ENCODE data around the gene AK2.
"Not testable (repeated sequence)": the region's sequence is repeated elsewhere in the genome, so short reads cannot be mapped to it uniquely, and the experiment has no call there.

The AK2 gene

GRCh38 chr1:33002006-33002405 lies 34.7 kb downstream of the AK2 start:
- in situ Hi-C loops (cut with MboI; ENCODE audit: low sequenced_read_pairs) = no loop called here

DNA sequence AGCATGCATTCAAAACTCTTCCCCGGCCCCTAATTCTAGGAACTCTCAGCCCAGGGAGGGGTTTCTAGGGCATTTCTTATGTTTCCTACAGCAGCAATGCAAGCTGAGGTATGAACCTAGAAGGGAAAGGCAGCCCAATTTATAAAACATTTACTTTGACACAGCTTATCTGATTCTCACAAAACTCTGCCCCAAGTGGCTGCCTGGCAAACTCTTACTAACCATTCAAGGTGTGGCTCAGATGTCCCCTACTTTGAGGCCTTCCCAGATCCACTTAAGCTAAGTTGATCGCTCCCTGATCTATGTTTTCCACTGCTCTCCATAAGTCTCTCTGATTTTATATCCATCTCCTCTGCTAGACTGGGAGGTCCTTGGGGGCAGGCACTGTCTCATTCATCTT lies 35.4 kb downstream of the AK2 start:
- in situ Hi-C loops (cut with MboI; ENCODE audit: low sequenced_read_pairs) = no loop called here

- in situ Hi-C loops (cut with MboI; ENCODE audit: low sequenced_read_pairs) = no loop called here
These were observed 36.2 kb downstream of the AK2 start for GRCh38 chr1:33000427-33001026.

- in situ Hi-C loops (cut with MboI; ENCODE audit: low sequenced_read_pairs) = no loop called here
These were observed 37.7 kb downstream of the AK2 start for GRCh38 chr1:32998997-32999396.

DNA sequence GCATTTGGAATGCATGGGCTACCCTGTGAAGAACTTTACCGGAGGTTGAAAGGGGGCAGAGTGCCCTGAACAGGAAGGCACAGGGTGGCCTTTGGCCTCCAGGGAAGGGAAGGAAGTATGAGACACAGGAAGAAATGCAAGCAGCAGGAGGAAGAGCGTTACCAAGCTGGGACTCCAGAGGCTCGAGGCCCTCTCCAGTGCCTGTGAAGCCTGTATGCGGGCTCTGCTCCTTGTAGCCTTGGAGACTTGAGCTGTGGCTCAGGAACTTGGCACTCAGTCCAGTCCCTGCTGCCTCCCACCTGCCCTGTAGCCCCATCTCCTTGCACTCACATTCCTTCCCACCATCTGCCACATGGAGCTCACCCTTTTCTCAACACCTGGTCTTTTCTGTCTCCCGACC lies 38.6 kb downstream of the AK2 start:
- in situ Hi-C loops (cut with MboI; ENCODE audit: low sequenced_read_pairs) = no loop called here

GRCh38 chr1:32997381-32997891 lies 39.2 kb downstream of the AK2 start:
- in situ Hi-C loops (cut with MboI; ENCODE audit: low sequenced_read_pairs) = no loop called here

GRCh38 chr1:32993324-32993636 lies 43.4 kb downstream of the AK2 start:
- in situ Hi-C loops (cut with MboI; ENCODE audit: low sequenced_read_pairs) = not testable (repeated sequence)

- in situ Hi-C loops (cut with MboI; ENCODE audit: low sequenced_read_pairs) = no loop called here
These were observed 44.0 kb downstream of the AK2 start for GRCh38 chr1:32992489-32993323.

GRCh38 chr1:32991819-32992488 lies 44.7 kb downstream of the AK2 start:
- in situ Hi-C loops (cut with MboI; ENCODE audit: low sequenced_read_pairs) = no loop called here

GRCh38 chr1:32991386-32991785 lies 45.3 kb downstream of the AK2 start:
- in situ Hi-C loops (cut with MboI; ENCODE audit: low sequenced_read_pairs) = no loop called here

GRCh38 chr1:32990887-32991286 lies 45.8 kb downstream of the AK2 start:
- in situ Hi-C loops (cut with MboI; ENCODE audit: low sequenced_read_pairs) = no loop called here

- in situ Hi-C loops (cut with MboI; ENCODE audit: low sequenced_read_pairs) = no loop called here
These were observed 47.3 kb downstream of the AK2 start for GRCh38 chr1:32989160-32990050.

- in situ Hi-C loops (cut with MboI; ENCODE audit: low sequenced_read_pairs) = no loop called here
These were observed 48.0 kb downstream of the AK2 start for GRCh38 chr1:32988665-32989064.

- in situ Hi-C loops (cut with MboI; ENCODE audit: low sequenced_read_pairs) = no loop called here
These were observed 51.5 kb downstream of the AK2 start for GRCh38 chr1:32985226-32985625.

GRCh38 chr1:32984455-32985171 lies 52.1 kb downstream of the AK2 start:
- in situ Hi-C loops (cut with MboI; ENCODE audit: low sequenced_read_pairs) = no loop called here

DNA sequence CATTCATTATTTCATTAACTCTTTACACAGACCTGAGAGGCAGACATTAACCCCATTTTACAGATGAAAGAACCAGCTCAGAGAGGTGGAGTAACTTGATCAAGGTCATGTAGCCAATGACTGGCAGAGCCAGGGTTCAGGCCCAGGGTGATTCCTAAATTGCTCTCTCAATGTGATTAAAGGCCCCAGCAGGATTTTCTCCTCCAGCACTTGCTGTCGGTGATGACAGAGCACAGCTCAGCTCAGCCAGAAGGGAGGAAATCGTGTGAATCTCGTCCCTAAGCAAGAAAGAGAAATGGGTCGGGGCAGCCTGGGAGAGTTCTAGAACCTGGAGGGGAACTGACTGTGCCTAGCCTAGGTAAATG lies 52.6 kb downstream of the AK2 start:
- in situ Hi-C loops (cut with MboI; ENCODE audit: low sequenced_read_pairs) = no loop called here

DNA sequence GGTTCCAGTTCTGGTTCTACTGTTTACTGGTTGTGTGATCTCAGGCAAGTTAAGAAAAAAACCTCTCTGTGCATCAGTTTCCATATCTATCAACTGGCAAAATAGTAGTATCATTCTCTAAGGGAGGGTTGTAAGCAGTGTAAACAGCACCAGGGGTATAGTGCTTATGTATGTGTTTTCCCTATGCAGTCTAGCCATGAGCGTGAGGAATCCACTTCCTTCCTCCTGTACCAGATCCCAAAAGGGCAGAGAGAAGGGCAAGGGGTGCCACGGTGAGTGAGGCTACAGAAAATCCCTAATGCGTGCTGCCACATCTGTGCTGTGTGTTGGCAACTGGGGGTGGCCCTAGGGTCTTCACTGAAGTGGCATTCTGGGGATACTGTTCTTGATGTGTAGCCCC lies 53.7 kb downstream of the AK2 start:
- in situ Hi-C loops (cut with MboI; ENCODE audit: low sequenced_read_pairs) = no loop called here

DNA sequence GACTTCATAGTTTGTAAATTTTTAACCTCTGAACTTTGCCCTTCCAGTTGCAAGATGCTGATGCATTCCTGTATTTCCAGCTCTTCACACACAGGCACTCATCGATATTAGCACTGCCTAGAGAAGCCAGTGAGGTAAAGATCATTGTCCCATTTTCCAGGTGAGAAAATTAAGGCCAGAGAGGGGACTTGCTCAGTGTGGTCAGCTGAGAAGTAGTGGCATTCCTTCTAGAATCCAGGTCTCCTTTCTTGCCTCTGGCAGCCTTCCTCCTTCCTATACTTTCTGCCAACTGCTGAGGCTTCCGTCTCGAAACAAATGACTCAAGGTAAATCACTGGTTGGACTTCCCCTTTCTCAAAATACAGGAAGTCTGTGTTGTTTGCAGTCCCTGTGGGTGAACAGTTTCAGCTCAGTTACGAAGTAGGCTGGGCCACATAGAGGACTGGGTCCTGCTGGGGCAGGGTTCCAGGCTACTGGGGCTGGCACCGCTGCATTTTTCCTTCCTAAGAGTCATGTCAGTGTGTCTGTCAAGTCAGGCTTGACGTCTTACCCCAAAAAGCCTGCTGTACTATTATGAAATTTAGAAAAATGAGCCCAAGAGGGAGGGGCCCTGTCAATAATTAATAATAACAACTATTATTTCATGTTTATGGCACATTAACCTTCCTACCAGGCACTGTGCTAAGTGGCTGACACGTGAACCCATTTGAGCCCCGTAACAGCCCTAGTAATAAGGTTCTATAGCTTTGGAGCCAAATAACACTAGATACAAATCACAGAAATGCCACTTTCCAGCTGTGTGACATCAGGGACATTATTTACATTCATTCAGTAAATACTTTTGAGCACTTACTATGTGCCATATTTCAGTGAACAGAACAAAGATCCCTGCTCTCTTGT lies 55.4 kb downstream of the AK2 start:
- in situ Hi-C loops (cut with MboI; ENCODE audit: low sequenced_read_pairs) = no loop called here

DNA sequence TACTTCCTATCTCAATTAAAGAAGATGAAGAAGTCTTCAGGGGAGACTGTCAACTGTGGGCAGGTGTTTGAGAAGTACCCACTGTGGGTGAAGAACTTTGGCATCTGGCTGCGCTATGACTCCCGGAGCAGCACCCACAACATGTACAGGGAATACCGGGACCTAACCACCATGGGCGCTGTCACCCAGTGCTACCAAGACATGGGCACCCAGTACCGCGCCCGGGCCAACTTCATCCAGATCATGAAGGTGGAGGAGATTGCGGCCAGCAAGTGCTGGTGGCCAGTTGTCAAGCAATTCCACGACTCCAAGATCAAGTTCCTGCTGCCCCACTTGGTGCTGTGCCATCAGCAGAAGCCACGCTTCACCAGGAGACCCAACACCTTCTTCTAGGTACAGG lies 56.6 kb downstream of the AK2 start:
- in situ Hi-C loops (cut with MboI; ENCODE audit: low sequenced_read_pairs) = no loop called here

All from HL-60/S4 treated with retinoic acid at 250 ng/mL for 4 days and 3 days (cell line).